Endothelial cell of umbilical vein (primary cell): ENCODE measurements around the gene PTPRK.

Source experiments
- CTCF ChIP-seq, 2 donors: IDR thresholded peaks; 1 replicate in 1 of 2; 2 replicates in 1 of 2; pipeline ENCODE4 v1.5.1; 2011; ENCODE audit warnings: low read length in 2 of 2, mild to moderate bottlenecking in 2 of 2, moderate library complexity in 2 of 2, control low read depth in 1 of 2, inconsistent platforms in 1 of 2, low read depth in 1 of 2; ENCODE audit not compliant: insufficient read depth in 1 of 2; ENCODE audit errors: extremely low read depth in 1 of 2
- EZH2 ChIP-seq: IDR thresholded peaks from 2 replicates; pipeline ENCODE4 v1.6.1; 2012; ENCODE audit warnings: borderline replicate concordance, low read depth, mild to moderate bottlenecking, moderate library complexity, low read length, inconsistent platforms; ENCODE audit not compliant: severe bottlenecking
- GATA2 ChIP-seq: IDR thresholded peaks from 2 replicates; pipeline ENCODE4 v1.7.0; 2011; ENCODE audit warnings: low read depth, mild to moderate bottlenecking, moderate library complexity, mixed read lengths, low read length; ENCODE audit not compliant: insufficient read length, insufficient read depth
- MYC ChIP-seq: IDR thresholded peaks from one replicate; pipeline ENCODE4 v1.6.1; 2011; ENCODE audit warnings: mild to moderate bottlenecking, low read depth, low read length
- POLR2A ChIP-seq: IDR thresholded peaks from 2 replicates; pipeline ENCODE4 v1.6.1; 2012; ENCODE audit warnings: low read depth, mild to moderate bottlenecking, control low read depth, low read length
- POLR2AphosphoS5 ChIP-seq: IDR thresholded peaks from 2 replicates; pipeline ENCODE4 v1.6.1; 2012; ENCODE audit warnings: low read depth, mild to moderate bottlenecking, control low read depth, low read length, moderate library complexity; ENCODE audit not compliant: insufficient read depth

- no peak for TF ChIP-seq POLR2A
- TF ChIP-seq CTCF (IDR thresholded peaks at IDR 0.05; ENCODE audit: extremely low read depth in 1 of 2, insufficient read depth in 1 of 2, low read depth in 1 of 2, low read length in 2 of 2), result no peak
- no peak for TF ChIP-seq MYC
- TF ChIP-seq POLR2AphosphoS5, result no peak
- TF ChIP-seq GATA2, result no peak
- no peak for TF ChIP-seq EZH2
These were observed 54.7 kb downstream of the PTPRK start for GRCh38 chr6:128465368-128466343.
